Effector memory CD8-positive, alpha-beta T cell (primary cell): ENCODE measurements around the gene DNAJC4.
A peak's percentile ranks its signal among the peaks of the same experiment; 100 is the strongest.

Source experiments
- ATAC-seq: fragments of 150-1000 bp; cut with Tn5 transposase; replicated peaks from 2 replicates; pipeline ENCODE4 v1.10.0; 2021; ENCODE audit warnings: mild to moderate bottlenecking, moderate library complexity
- DNase-seq, 3 experiments: peaks; one replicate each; pipeline ENCODE4 v3.0.0; 2021
- H3K27ac Mint-ChIP-seq, 2 donors: one replicate each; pipeline ENCODE4 v1.8.0; 2022; ENCODE audit warnings: mild to moderate bottlenecking in 2 of 2, mixed read lengths in 2 of 2, moderate library complexity in 2 of 2
- H3K27me3 Mint-ChIP-seq, 2 donors: one replicate each; pipeline ENCODE4 v1.8.0; 2022; ENCODE audit warnings: mixed read lengths in 2 of 2
- H3K36me3 Mint-ChIP-seq: one replicate; pipeline ENCODE4 v1.8.0; 2022; ENCODE audit warnings: mild to moderate bottlenecking, moderate library complexity, mixed read lengths; ENCODE audit not compliant: insufficient read depth
- H3K4me1 Mint-ChIP-seq, 2 donors: one replicate each; pipeline ENCODE4 v1.8.0; 2022; ENCODE audit warnings: low read depth in 2 of 2, mixed read lengths in 2 of 2
- H3K4me3 Mint-ChIP-seq, 2 donors: one replicate each; pipeline ENCODE4 v1.8.0; 2022; ENCODE audit warnings: mild to moderate bottlenecking in 2 of 2, mixed read lengths in 2 of 2, moderate library complexity in 2 of 2
- H3K9me3 Mint-ChIP-seq, 2 donors: one replicate each; pipeline ENCODE4 v1.8.0; 2022; ENCODE audit warnings: mixed read lengths in 2 of 2

Gene DNAJC4

GRCh38 chr11:64218628-64219353 lies 11.6 kb upstream of the DNAJC4 start:
- ATAC-seq (no peak), DNase-seq (no peak)
- H3K27me3 Mint-ChIP-seq: no peaks in the 10 kb centered on the region
- H3K9me3 Mint-ChIP-seq: no peaks in the 10 kb centered on the region
- H3K36me3 Mint-ChIP-seq: peaks cover 89% of the 10 kb centered on the region
- peaks cover 4 to 7% of the 10 kb centered on the region in 2 donors for H3K4me1 Mint-ChIP-seq
- no peak overlapping the region for H3K4me3 Mint-ChIP-seq
- H3K27ac Mint-ChIP-seq: peak overlapping the region; percentile 65 to 85

GRCh38 chr11:64219354-64219684 lies 11.0 kb upstream of the DNAJC4 start:
- no peaks in the 10 kb centered on the region for H3K27me3 Mint-ChIP-seq
- no peaks in the 10 kb centered on the region for H3K9me3 Mint-ChIP-seq
- no peak overlapping the region for H3K4me3 Mint-ChIP-seq
- peaks cover 88% of the 10 kb centered on the region for H3K36me3 Mint-ChIP-seq
- DNase-seq: no peak
- no peak for ATAC-seq
- H3K27ac Mint-ChIP-seq: no peak overlapping the region
- H3K4me1 Mint-ChIP-seq: peaks cover 6 to 7% of the 10 kb centered on the region in 2 donors

- ATAC-seq: no peak
- Mint-ChIP-seq H3K9me3 (no peaks in the 10 kb centered on the region), H3K27me3 (no peaks in the 10 kb centered on the region), H3K36me3 (peaks cover 85% of the 10 kb centered on the region), H3K27ac (no peak overlapping the region), H3K4me1 (peaks cover 7% of the 10 kb centered on the region in 2 donors), H3K4me3 (no peak overlapping the region)
- DNase-seq: no peak
These were observed 10.6 kb upstream of the DNAJC4 start for GRCh38 chr11:64219755-64220154.

- Mint-ChIP-seq H3K4me3 (no peak overlapping the region), H3K36me3 (peaks cover 80% of the 10 kb centered on the region), H3K27me3 (no peaks in the 10 kb centered on the region), H3K4me1 (peaks cover 11 to 12% of the 10 kb centered on the region in 2 donors), H3K27ac (no peak overlapping the region), H3K9me3 (no peaks in the 10 kb centered on the region)
- ATAC-seq (no peak), DNase-seq (no peak)
These were observed 10.1 kb upstream of the DNAJC4 start for GRCh38 chr11:64220271-64220670.

- no peak for DNase-seq
- Mint-ChIP-seq H3K4me1 (peaks cover 11 to 12% of the 10 kb centered on the region in 2 donors), H3K9me3 (no peaks in the 10 kb centered on the region), H3K27me3 (no peaks in the 10 kb centered on the region), H3K4me3 (no peak overlapping the region), H3K36me3 (peaks cover 74% of the 10 kb centered on the region), H3K27ac (peak overlapping the region in 1 of 2 donors; percentile 35)
- no peak for ATAC-seq
These were observed 9.6 kb upstream of the DNAJC4 start for GRCh38 chr11:64220798-64221197.

GRCh38 chr11:64222651-64223000 lies 7.7 kb upstream of the DNAJC4 start:
- ATAC-seq: no peak
- Mint-ChIP-seq H3K4me3 (no peak overlapping the region), H3K4me1 (peaks cover 20 to 22% of the 10 kb centered on the region in 2 donors), H3K27me3 (no peaks in the 10 kb centered on the region), H3K9me3 (no peaks in the 10 kb centered on the region), H3K36me3 (peaks cover 59% of the 10 kb centered on the region), H3K27ac (no peak overlapping the region)
- DNase-seq: no peak

- no peak overlapping the region for H3K27ac Mint-ChIP-seq
- H3K4me3 Mint-ChIP-seq: no peak overlapping the region
- H3K4me1 Mint-ChIP-seq: peaks cover 20 to 22% of the 10 kb centered on the region in 2 donors
- no peaks in the 10 kb centered on the region for H3K9me3 Mint-ChIP-seq
- no peaks in the 10 kb centered on the region for H3K27me3 Mint-ChIP-seq
- peaks cover 54% of the 10 kb centered on the region for H3K36me3 Mint-ChIP-seq
- ATAC-seq (no peak), DNase-seq (no peak)
These were observed 7.2 kb upstream of the DNAJC4 start for GRCh38 chr11:64223001-64223651.

GRCh38 chr11:64224151-64224890 lies 6.0 kb upstream of the DNAJC4 start:
- H3K36me3 Mint-ChIP-seq: peaks cover 44% of the 10 kb centered on the region
- no peaks in the 10 kb centered on the region for H3K27me3 Mint-ChIP-seq
- H3K4me3 Mint-ChIP-seq: peak overlapping the region; percentile 85 to 87
- DNase-seq (no peak), ATAC-seq (no peak)
- H3K4me1 Mint-ChIP-seq: peaks cover 14 to 23% of the 10 kb centered on the region in 2 donors
- no peak overlapping the region for H3K27ac Mint-ChIP-seq
- H3K9me3 Mint-ChIP-seq: no peaks in the 10 kb centered on the region

- ATAC-seq (no peak), DNase-seq (no peak)
- H3K27ac Mint-ChIP-seq: peak overlapping the region in 1 of 2 donors; percentile 94
- peaks cover 42% of the 10 kb centered on the region for H3K36me3 Mint-ChIP-seq
- no peaks in the 10 kb centered on the region for H3K9me3 Mint-ChIP-seq
- H3K4me1 Mint-ChIP-seq: peaks cover 21 to 30% of the 10 kb centered on the region in 2 donors
- H3K27me3 Mint-ChIP-seq: no peaks in the 10 kb centered on the region
- H3K4me3 Mint-ChIP-seq: peak overlapping the region; percentile 85 to 87
These were observed 5.3 kb upstream of the DNAJC4 start for GRCh38 chr11:64224891-64225607.

GRCh38 chr11:64225608-64226506 lies 4.5 kb upstream of the DNAJC4 start, which contains the start of the genes NUDT22 and TRPT1:
Gene NUDT22 (plus strand): TSS chr11:64226274. CDS start chr11:64226653, 379 bp downstream.
Gene TRPT1 (minus strand): TSS chr11:64226186. CDS start chr11:64225860, 326 bp downstream.
- DNase-seq (peak; percentile 90 to 92 (median 90)), ATAC-seq (peak; percentile 66)
- Mint-ChIP-seq H3K4me1 (peaks cover 24 to 31% of the 10 kb centered on the region in 2 donors), H3K9me3 (no peaks in the 10 kb centered on the region), H3K4me3 (peak within 1 kb of the TSS; percentile 85 to 87), H3K27me3 (no peaks in the 10 kb centered on the region), H3K36me3 (peaks cover 43% of the 10 kb centered on the region), H3K27ac (peak within 1 kb of the TSS; percentile 87 to 94)

- Mint-ChIP-seq H3K9me3 (no peaks in the 10 kb centered on the region), H3K4me1 (peaks cover 27 to 31% of the 10 kb centered on the region in 2 donors), H3K27ac (peak overlapping the region; percentile 87 to 94), H3K36me3 (peaks cover 35% of the 10 kb centered on the region), H3K4me3 (peak overlapping the region; percentile 85 to 87), H3K27me3 (no peaks in the 10 kb centered on the region)
- ATAC-seq (peak; percentile 49), DNase-seq (peak; percentile 49 to 55 (median 50))
These were observed 3.8 kb upstream of the DNAJC4 start for GRCh38 chr11:64226507-64227051.

GRCh38 chr11:64227405-64227956 lies 2.9 kb upstream of the DNAJC4 start:
- DNase-seq (no peak), ATAC-seq (no peak)
- H3K9me3 Mint-ChIP-seq: no peaks in the 10 kb centered on the region
- H3K4me3 Mint-ChIP-seq: peak overlapping the region; percentile 85 to 87
- peaks cover 28 to 36% of the 10 kb centered on the region in 2 donors for H3K4me1 Mint-ChIP-seq
- peaks cover 31% of the 10 kb centered on the region for H3K36me3 Mint-ChIP-seq
- no peaks in the 10 kb centered on the region for H3K27me3 Mint-ChIP-seq
- H3K27ac Mint-ChIP-seq: peak overlapping the region; percentile 87 to 94
